ENCODE data around the gene SNX20.

Gene SNX20

DNA sequence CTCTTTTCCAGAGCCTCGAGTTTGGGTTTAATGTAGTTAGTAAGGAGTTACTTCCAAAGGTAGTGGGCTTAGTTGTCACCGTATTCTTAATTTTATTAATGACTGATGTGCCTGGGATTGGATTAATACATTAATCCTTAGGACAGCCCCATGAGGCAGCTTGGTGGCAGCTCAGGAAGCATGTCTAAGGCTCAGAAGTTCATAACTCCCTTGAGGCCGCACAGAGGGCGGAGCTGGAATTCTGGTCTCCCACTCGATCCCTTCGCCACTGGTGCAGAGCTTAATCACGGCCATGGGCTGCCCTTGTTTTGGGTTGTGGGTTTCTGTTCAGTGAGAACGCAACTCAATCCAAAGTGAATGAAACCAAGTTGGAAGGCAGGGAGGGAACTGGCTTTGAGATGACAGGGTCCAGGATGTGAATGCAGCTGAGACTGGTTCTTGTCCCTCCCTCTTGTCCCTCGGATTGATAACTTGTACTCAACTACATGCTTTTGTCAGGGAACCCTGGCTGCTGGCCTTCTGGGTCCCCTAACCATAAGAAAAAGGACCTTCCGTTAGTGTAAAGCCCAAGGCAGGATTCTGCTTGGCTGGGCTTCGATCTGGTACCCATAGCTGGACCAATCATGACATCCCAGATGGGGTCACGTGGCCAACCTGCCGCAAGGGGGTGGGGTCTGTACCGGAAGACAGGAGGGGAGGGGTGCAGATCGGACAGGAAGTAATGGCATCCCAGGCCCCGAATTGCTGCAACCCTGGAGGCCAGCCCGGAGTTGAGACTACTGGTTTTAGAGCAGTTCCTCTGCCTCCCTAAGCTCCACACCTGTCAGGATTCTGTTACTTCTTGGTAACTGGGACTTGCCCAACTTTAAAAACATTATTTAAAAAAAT lies 45.4 kb downstream of the SNX20 start:
- Histone ChIP-seq H3K4me3 (ENCODE audit: low read depth, low read length) (peak overlapping the region; percentile 32), H3K27me3 (ENCODE audit: insufficient read depth, low read depth, severe bottlenecking) (no peaks in the 10 kb centered on the region), H3K27ac (peak overlapping the region; percentile 75), H3K36me3 (no peaks in the 10 kb centered on the region), H3K9me3 (ENCODE audit: severe bottlenecking) (no peaks in the 10 kb centered on the region)
- TF ChIP-seq CTCF (IDR thresholded peaks at IDR 0.05; ENCODE audit: low read depth, low read length), result no peak
- DNase-seq, result peak; percentile 83

- H3K4me3 ChIP-seq (ENCODE audit: low read depth, low read length), result no peak overlapping the region
- no peaks in the 10 kb centered on the region for H3K27me3 ChIP-seq (ENCODE audit: insufficient read depth, low read depth, severe bottlenecking)
- no peaks in the 10 kb centered on the region for H3K9me3 ChIP-seq (ENCODE audit: severe bottlenecking)
- peak; percentile 74 for TF ChIP-seq CTCF (IDR thresholded peaks at IDR 0.05; ENCODE audit: low read depth, low read length)
- DNase-seq, result peak; percentile 54
- no peaks in the 10 kb centered on the region for H3K36me3 ChIP-seq
- H3K27ac ChIP-seq, result peak overlapping the region; percentile 75
Measured at GRCh38 chr16:50634947-50635346, 46.2 kb downstream of the SNX20 start.

GRCh38 chr16:50634090-50634489 lies 47.0 kb downstream of the SNX20 start:
- Histone ChIP-seq H3K9me3 (ENCODE audit: severe bottlenecking) (no peaks in the 10 kb centered on the region), H3K27ac (no peak overlapping the region; the same call in 1 of the 2 replicates), H3K4me3 (ENCODE audit: low read depth, low read length) (no peak overlapping the region), H3K27me3 (ENCODE audit: insufficient read depth, low read depth, severe bottlenecking) (no peaks in the 10 kb centered on the region), H3K36me3 (no peaks in the 10 kb centered on the region)
- TF ChIP-seq CTCF (IDR thresholded peaks at IDR 0.05; ENCODE audit: low read depth, low read length), result no peak
- no peak for DNase-seq

DNA sequence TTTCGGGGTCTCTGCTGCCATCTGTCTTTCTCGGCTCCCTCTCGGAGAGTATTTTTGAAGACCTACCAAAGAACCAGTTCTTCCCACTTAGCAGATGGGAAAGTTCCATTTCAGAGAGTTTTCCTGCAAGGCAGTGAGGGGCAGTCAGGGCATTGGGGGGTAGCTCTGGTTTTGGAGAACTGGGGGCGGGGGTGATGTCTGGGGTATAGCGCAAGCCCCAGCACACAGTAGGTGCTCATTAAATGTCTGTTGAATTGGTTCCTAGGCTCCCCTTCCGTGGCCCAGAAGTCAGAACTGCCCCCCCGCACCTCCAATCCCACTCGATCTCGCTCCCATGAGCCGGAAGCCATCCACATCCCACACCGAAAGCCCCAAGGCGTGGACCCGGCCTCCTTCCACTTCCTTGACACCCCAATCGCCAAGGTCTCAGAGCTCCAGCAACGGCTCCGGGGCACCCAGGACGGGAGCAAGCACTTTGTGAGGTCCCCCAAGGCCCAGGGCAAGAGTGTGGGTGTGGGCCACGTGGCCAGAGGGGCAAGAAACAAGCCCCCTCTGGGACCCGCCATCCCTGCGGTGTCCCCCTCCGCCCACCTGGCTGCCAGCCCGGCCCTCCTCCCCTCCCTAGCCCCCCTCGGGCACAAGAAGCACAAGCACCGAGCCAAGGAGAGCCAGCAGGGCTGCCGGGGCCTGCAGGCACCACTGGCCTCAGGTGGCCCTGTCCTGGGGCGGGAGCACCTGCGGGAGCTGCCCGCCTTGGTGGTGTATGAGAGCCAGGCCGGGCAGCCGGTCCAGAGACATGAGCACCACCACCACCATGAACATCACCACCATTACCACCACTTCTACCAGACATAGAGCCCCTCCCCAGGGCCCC lies 47.9 kb downstream of the SNX20 start:
- Histone ChIP-seq H3K27ac (no peak overlapping the region), H3K36me3 (no peaks in the 10 kb centered on the region), H3K27me3 (ENCODE audit: insufficient read depth, low read depth, severe bottlenecking) (no peaks in the 10 kb centered on the region), H3K9me3 (ENCODE audit: severe bottlenecking) (no peaks in the 10 kb centered on the region), H3K4me3 (ENCODE audit: low read depth, low read length) (no peak overlapping the region)
- TF ChIP-seq CTCF (IDR thresholded peaks at IDR 0.05; ENCODE audit: low read depth, low read length), result no peak
- no peak for DNase-seq

DNA sequence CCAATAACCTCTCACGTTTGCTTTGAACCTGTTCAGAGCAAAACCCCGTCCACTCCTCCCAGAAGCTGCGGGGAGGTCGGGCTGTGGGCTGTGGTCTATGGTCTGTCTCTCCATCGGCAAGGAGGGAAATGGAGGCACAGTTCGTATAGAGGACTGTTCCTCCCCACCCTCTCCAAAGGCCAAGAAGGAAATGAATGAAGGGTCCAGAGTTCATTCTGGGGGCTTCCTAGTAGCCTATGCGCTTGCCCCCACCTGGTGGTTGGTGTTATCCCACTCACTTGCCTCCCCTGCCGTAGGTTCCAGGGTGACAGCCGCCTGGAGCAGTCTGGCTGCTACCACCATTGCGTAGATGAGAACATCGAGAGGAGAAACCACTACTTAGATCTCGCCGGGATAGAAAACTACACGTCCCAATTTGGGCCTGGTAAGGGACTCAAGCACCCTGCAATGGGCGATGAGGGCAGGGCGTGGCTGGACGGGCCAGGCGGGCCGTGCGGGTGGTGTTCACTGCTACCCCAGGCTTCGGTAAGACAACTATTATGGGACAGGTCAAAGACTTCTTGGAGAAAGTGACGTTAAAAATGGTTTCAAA lies 49.0 kb downstream of the SNX20 start:
- Histone ChIP-seq H3K27ac (no peak overlapping the region), H3K4me3 (ENCODE audit: low read depth, low read length) (no peak overlapping the region), H3K9me3 (ENCODE audit: severe bottlenecking) (no peaks in the 10 kb centered on the region), H3K36me3 (no peaks in the 10 kb centered on the region), H3K27me3 (ENCODE audit: insufficient read depth, low read depth, severe bottlenecking) (no peaks in the 10 kb centered on the region)
- no peak for TF ChIP-seq CTCF (IDR thresholded peaks at IDR 0.05; ENCODE audit: low read depth, low read length)
- DNase-seq, result no peak

All from WERI-Rb-1 (cell line).